K562 (cell line): ENCODE data around the gene MARCHF3. TPM values are rescaled to one million over a fixed set of nuclear protein-coding genes. Genes with fewer than 3 reads are reported as not detected.

ENCODE experiments used
- CTCF ChIP-seq, 3 experiments: IDR thresholded peaks in 2 of 3; conservative IDR thresholded peaks in 1 of 3; 2 replicates each; pipeline ENCODE4 v1.5.1; 2011 to 2012; ENCODE audit warnings: low read length in 3 of 3, mild to moderate bottlenecking in 3 of 3, control low read depth in 2 of 3, improper control_type of control experiment in 1 of 3, inconsistent platforms in 1 of 3, low read depth in 1 of 3, mixed read lengths in 1 of 3, moderate library complexity in 1 of 3; ENCODE audit not compliant: insufficient read depth in 2 of 3
- E2F5 ChIP-seq: sonication (generic); formaldehyde crosslinking; IDR thresholded peaks from 2 replicates; pipeline ENCODE4 v1.8.0; 2022; ENCODE audit warnings: mild to moderate bottlenecking, missing genetic modification reagents
- ELF1 ChIP-seq: fragments of 200-800 bp; sonication (Bioruptor generic); IDR thresholded peaks from 2 replicates; pipeline ENCODE4 v1.6.1; 2016; ENCODE audit warnings: missing genetic modification characterization, missing compliant biosample characterization
- HNRNPH1 ChIP-seq: fragments of 200-400 bp; formaldehyde crosslinking; optimal IDR thresholded peaks from 2 replicates; pipeline ENCODE3; 2017; ENCODE audit warnings: low read depth, mild to moderate bottlenecking, low read length, moderate library complexity
- MAFK ChIP-seq: IDR thresholded peaks from 2 replicates; pipeline ENCODE4 v1.6.1; 2011; ENCODE audit warnings: low read length, improper control_type of control experiment
- MITF ChIP-seq: IDR thresholded peaks from 2 replicates; pipeline ENCODE4 v1.6.1; 2014; ENCODE audit warnings: antibody characterized with exemption
- NCOA4 ChIP-seq: fragments of 450-650 bp; IDR thresholded peaks from 2 replicates; pipeline ENCODE4 v1.6.1; 2018; ENCODE audit warnings: mild to moderate bottlenecking; ENCODE audit not compliant: partially characterized antibody
- PYGO2 ChIP-seq: fragments of 450-650 bp; IDR thresholded peaks from 2 replicates; pipeline ENCODE4 v1.6.1; 2016; ENCODE audit warnings: mild to moderate bottlenecking, missing genetic modification characterization, moderate library complexity, missing compliant biosample characterization
- RFX1 ChIP-seq: fragments of 450-650 bp; IDR thresholded peaks from 2 replicates; pipeline ENCODE4 v1.6.1; 2016; ENCODE audit warnings: mild to moderate bottlenecking, moderate library complexity
- SLC30A9 ChIP-seq: fragments of 250-450 bp; sonication (Bioruptor Pico); IDR thresholded peaks from 2 replicates; pipeline ENCODE4 v1.8.0; 2022; ENCODE audit warnings: mild to moderate bottlenecking, moderate library complexity
- TCFL5 ChIP-seq: fragments of 250-450 bp; sonication (Bioruptor Pico); conservative IDR thresholded peaks from 2 replicates; pipeline ENCODE4 v1.6.1; 2021; ENCODE audit warnings: mild to moderate bottlenecking, moderate library complexity, matching md5 sums
- ZNF740 ChIP-seq, 3 experiments: fragments of 200-800 bp in 1 of 3; sonication (Bioruptor generic) in 1 of 3; sonication (generic) in 1 of 3; formaldehyde crosslinking in 1 of 3; IDR thresholded peaks; 2 replicates each; pipeline versions ENCODE4 v1.6.1 to v1.8.0; 2016 to 2022; ENCODE audit warnings: mild to moderate bottlenecking in 2 of 3, missing compliant biosample characterization in 2 of 3, missing genetic modification characterization in 2 of 3, missing genetic modification reagents in 1 of 3
- polyA plus RNA-seq, 8 experiments: library from polyadenylated mRNA; depleted of rRNA in 4 of 8; stranded (reverse) in 5 of 8; unstranded in 3 of 8; fragments of >200 nt; fragmentation: Nextera tagmentation in 2 of 8; fragmentation: Illumina TruSeq in 1 of 8; extraction: Ambion mirVana in 2 of 8; extraction: Trizol in 1 of 8; gene quantifications; 2 replicates each; pipeline versions ENCODE4 v1.2.1 to v1.2.3, GENCODE V29; 2011 to 2014; ENCODE audit warnings: inconsistent platforms in 1 of 8, missing spikeins in 1 of 8
- total RNA-seq, 7 experiments: library from RNA; depleted of rRNA in 6 of 7; stranded (reverse); fragments of >200 nt in 6 of 7; fragmentation: Illumina TruSeq in 2 of 7; extraction: Trizol in 2 of 7; gene quantifications; 2 replicates each; pipeline versions ENCODE4 v1.2.1 to v1.2.3, GENCODE V29; 2011 to 2021; ENCODE audit warnings: low replicate concordance in 1 of 7
- TF ChIP-seq, protein P1 (sequence below): IDR thresholded peaks from 2 replicates; pipeline ENCODE4 v1.6.1; 2016; ENCODE audit warnings: missing genetic modification characterization, missing compliant biosample characterization
- TF ChIP-seq, protein P2 (sequence below): fragments of 450-650 bp; IDR thresholded peaks from 2 replicates; pipeline ENCODE4 v1.6.1; 2017; ENCODE audit warnings: antibody characterized with exemption

Gene MARCHF3
- total and polyA plus RNA-seq, 9 of the 15 experiments (the other 6 are each of a cell fraction or from before 2014, with no cell fraction given): 5.6 to 37.4 (median 16.5) TPM

GRCh38 chr5:126864042-126864688 is 166.2 kb downstream of the MARCHF3 start (continued):
- no peak for TF ChIP-seq TCFL5
- peak; percentile 44 to 79 (median 59); a peak in 5 of 6 replicates for TF ChIP-seq CTCF (IDR thresholded peaks at IDR 0.05 in 2 of 3, conservative IDR thresholded peaks at IDR 0.05 in 1 of 3; ENCODE audit: insufficient read depth in 2 of 3, low read depth in 1 of 3, low read length in 3 of 3)
- no peak for TF ChIP-seq PYGO2
- no peak for TF ChIP-seq HNRNPH1
- no peak for TF ChIP-seq MAFK
- TF ChIP-seq, protein P1, sequence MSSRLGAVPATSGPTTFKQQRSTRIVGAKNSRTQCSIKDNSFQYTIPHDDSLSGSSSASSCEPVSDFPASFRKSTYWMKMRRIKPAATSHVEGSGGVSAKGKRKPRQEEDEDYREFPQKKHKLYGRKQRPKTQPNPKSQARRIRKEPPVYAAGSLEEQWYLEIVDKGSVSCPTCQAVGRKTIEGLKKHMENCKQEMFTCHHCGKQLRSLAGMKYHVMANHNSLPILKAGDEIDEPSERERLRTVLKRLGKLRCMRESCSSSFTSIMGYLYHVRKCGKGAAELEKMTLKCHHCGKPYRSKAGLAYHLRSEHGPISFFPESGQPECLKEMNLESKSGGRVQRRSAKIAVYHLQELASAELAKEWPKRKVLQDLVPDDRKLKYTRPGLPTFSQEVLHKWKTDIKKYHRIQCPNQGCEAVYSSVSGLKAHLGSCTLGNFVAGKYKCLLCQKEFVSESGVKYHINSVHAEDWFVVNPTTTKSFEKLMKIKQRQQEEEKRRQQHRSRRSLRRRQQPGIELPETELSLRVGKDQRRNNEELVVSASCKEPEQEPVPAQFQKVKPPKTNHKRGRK: no peak
- TF ChIP-seq NCOA4: no peak
- no peak for TF ChIP-seq MITF
- TF ChIP-seq ELF1: no peak
- TF ChIP-seq, protein P2, sequence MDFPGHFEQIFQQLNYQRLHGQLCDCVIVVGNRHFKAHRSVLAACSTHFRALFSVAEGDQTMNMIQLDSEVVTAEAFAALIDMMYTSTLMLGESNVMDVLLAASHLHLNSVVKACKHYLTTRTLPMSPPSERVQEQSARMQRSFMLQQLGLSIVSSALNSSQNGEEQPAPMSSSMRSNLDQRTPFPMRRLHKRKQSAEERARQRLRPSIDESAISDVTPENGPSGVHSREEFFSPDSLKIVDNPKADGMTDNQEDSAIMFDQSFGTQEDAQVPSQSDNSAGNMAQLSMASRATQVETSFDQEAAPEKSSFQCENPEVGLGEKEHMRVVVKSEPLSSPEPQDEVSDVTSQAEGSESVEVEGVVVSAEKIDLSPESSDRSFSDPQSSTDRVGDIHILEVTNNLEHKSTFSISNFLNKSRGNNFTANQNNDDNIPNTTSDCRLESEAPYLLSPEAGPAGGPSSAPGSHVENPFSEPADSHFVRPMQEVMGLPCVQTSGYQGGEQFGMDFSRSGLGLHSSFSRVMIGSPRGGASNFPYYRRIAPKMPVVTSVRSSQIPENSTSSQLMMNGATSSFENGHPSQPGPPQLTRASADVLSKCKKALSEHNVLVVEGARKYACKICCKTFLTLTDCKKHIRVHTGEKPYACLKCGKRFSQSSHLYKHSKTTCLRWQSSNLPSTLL: no peak
- TF ChIP-seq SLC30A9: no peak
- TF ChIP-seq ZNF740 (CRISPR knock-in tag; IDR thresholded peaks at IDR 0.05): no peak
- no peak for TF ChIP-seq ZNF740 (tag; IDR thresholded peaks at IDR 0.05)
- TF ChIP-seq RFX1: no peak
- no peak for TF ChIP-seq E2F5 (CRISPR knock-in tag)
